GM18907 (cell line): ENCODE results near the gene DHX8.

ENCODE experiments used
- ATAC-seq: cut with Tn5 transposase; IDR thresholded peaks from one replicate; pipeline ENCODE4 v1.9.1; 2021; ENCODE audit warnings: mild to moderate bottlenecking, moderate library complexity; ENCODE audit not compliant: unreplicated experiment

DHX8 gene

GRCh38 chr17:43546319-43547188 lies 62.8 kb downstream of the DHX8 start, which contains the start of gene ETV4:
Gene ETV4, minus strand, starts transcription at chr17:43546340. Its CDS starts 723 bp downstream, at chr17:43545617.
- ATAC-seq, result peak; percentile 60

DNA sequence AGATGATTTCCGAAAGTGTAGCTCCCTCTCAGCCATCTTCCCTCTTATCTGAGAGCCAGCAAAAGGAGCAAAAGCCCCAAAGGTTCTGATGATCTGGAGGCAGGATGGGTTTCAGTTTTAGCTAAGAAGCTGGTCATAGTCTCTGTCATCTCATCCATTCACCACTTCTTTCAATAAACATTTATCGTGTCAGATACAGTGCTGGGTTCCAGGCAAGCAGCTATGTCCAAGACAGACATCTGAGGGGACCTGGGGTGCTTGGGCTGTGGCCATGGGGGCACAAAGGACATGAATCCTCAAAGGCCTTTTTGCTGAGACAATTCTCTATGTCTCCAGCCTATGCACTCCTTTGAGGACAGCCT lies 63.4 kb downstream of the DHX8 start:
- ATAC-seq, result no peak

DNA sequence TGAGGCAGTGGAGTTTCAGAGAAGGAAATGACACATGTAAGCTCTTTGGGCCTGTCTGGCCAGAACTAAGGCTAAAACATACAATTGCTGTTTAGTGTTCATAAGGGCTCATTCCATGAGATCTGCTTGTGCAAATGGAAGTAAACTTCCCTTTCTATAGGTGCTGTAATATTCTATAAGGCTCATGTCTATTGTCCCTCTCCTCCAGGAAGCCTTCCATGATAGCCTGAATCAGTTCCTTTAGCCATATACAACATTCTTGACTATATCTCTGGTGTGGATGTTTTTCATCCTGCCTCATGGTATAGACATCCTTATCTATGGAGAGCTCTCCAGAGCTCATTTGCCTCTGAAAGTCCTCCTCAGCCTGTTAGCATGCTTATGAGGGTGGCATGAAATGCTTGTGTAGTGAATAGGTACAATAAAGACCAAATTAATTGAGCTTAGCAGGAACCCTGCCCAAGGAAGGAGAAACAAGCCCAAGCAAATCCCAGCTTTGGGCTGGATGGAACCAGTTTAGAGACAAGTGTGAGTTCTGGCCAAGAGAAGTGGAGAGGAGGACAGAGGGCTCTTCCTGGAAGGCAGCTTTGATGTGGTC lies 64.0 kb downstream of the DHX8 start:
- ATAC-seq, result no peak

DNA sequence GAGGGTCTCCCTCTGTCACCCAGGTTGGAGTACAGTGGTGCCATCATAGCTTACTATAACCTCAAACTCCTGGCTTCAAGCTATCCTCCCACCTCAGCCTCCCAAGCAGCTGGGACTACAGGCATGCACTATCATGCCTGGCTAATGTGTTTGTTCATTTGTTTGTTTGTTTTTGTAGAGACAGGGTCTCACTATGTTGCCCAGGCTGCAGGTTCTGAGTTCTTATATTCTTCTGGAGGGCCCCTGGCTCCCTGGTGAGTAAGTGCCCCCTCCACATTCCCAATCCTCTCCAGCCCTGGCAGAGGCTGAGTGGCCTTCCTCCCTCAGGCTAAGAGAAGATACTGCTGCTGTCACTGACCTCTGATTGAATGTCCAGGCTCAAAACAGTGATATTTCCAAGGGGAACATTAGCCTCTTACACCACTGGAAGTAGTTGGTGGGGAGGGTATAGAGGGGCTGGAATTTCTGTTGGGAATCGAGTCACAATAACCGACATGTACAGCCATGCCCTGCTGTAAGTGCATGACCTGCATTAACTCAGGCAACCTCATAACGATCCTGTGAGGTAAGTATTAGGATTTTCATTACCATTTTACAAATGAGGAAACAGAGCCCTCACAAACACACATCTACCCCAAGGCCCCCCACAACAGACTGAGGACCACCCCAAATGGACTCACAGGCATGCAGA lies 65.1 kb downstream of the DHX8 start:
- ATAC-seq, result no peak

GRCh38 chr17:43549496-43549895 lies 65.7 kb downstream of the DHX8 start:
- no peak for ATAC-seq

GRCh38 chr17:43550754-43551153 lies 67.0 kb downstream of the DHX8 start:
- no peak for ATAC-seq

DNA sequence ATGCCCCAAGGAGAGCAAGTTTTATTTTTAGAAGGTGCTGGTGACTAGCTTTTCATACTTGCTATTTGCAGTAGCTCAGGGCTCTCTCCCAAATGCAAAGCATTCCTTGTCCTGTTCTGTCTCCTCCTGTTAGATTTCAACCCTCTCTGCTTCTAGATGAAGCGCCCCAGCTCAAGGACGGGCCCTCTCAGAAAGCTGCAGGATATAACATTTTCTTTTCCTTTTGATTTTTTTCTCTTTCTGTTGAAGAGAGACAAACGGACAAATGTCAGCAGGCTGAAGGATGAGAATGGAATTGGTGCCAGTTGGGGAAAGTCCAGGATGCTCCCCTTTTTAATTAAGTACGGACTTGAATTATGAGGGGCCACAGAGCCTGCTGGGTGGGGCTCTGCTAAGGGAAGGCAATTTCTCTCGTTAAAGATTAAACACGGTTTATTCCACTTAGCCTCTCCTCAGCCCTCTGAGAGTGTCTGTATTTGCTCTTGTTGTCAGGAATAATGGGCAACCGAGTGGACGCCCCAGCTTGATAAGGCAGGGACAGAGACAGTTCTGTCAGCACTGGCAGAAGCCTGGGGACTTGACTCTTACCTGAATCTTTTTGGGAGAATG lies 68.6 kb downstream of the DHX8 start:
- no peak for ATAC-seq

- ATAC-seq, result no peak
Measured at GRCh38 chr17:43553573-43553972, 69.8 kb downstream of the DHX8 start.

GRCh38 chr17:43554857-43555256 lies 71.1 kb downstream of the DHX8 start:
- ATAC-seq, result no peak

DNA sequence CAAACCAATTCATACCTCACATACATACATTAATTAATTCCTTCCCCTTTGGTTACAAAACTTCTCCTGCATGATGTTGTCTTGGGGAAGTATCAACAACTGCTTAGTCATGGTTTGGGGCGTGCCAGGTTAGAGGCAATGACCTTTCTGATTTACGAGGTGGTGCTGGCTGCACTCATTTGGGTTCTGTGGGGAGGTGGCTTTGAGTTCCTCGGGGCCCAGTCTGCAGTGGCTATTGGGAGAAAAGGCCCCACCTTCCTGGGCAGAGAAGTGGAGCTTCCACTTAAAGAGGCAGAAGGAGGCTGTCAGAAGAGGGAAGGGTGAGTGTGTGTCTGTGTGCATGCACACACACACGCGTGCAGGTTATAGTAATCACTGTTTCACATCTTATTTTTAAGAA lies 72.5 kb downstream of the DHX8 start:
- no peak for ATAC-seq

- ATAC-seq, result no peak
Measured at GRCh38 chr17:43558805-43559160, 75.0 kb downstream of the DHX8 start.

- ATAC-seq, result no peak
Measured at GRCh38 chr17:43559161-43559816, 75.5 kb downstream of the DHX8 start.

DNA sequence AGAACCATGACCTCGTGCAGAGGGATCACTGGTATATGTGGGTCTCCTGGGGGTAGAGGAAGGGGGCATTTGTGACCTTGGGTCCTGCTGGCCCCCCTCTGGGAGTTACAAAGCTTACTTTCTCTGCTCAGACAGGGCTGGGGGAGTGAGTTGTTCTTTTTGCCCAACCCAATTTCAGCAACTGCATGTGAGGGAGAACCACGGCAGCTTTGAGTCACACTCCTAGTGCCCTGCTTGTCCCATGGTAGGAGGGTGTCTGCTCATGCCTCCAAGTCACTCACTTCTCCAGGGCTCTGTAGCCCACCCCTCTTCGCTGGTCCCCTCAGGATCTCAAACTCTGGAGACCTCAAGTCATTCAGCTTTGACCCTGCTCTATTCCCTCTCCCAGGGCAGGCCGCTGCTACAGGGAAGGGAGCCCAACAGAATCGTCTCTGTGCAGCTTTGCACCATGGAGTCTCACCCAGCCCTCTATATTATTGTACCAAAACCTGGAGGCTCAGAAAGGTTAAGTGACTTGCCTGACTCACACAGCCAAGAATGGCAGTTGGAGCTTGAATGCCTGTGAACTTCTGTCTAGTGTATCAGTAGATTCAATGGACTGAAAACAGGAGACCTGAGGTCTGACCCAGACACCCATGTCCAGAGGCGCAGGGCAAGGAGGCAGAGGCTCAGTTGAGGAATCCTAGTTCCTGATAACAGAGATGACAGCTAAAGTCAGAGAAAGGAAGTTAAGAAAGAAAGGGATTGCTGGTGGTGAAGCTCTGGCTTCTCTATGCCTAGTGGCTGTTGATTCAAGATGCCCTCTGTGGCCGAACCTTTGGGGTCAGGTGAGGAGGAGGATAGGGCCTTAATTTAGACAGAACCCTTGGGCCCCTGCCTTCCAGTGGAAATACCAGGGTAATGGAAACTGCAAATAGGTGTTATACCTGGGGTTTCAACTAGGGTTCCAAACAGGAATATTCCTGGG lies 77.0 kb downstream of the DHX8 start:
- ATAC-seq, result no peak

DNA sequence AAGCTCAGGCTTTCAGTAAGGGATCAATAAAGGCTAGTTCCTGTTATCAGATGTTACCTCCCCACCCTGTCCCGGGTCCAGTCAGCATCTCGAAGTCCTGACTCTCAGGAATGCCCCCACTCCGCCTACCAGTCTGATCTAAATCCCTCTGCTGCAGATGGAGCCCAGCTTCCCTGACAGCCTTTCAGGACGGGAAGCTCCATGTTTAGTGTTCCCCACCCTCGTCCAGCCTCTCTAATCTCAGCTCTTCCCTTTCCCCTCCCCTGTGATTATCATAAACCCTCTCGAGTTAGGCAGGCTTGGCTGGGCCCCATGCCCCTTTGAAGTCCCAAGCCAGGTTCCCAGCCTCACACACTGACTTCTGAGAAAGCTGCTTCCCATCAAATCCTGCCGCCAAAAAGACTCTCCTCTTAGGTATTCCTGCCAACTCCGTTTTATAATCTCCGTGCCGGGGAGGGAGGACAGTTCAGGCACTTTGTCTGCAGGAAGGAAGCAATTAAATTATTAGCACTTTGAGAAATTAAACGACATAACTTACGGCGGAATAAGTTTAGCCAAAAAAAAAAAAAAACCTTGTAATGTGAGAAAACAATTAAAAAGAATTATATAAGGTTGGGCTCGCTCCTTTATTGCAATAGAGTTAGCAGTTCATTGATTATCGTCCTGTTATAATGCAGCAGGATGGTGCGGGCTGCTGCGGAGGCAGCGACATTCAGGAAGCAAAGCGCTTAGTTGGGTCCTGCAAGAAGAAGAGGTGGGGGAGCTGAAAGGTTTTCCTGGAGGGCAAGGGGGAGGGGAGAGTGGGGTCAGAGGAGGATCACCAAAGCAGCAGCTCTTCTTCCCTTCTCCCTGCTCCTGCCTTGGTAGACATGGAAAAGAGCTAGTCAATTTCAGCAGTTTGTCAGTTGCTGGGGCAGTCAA lies 79.2 kb downstream of the DHX8 start:
- ATAC-seq, result no peak

- ATAC-seq, result no peak
Measured at GRCh38 chr17:43563600-43564594, 80.1 kb downstream of the DHX8 start.

- ATAC-seq, result no peak
Measured at GRCh38 chr17:43568506-43569082, 84.8 kb downstream of the DHX8 start.

DNA sequence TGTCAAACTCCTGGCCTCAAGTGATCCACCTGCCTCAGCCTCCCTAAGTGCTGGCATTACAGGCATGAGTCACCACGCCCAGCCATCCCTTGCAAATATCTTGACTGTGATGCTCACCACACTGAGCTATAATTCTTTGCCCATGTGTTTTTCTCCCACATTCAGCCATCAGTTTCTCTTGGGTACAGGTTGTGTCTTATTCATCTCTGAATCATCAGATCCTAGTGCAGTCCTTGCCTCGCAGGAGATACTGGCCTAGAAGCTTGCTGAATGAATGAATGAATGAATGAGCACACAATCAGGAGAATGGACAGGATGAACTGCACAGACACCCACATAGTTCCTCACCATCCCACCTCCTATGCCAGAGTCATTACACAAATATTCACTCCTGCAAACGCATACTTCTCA lies 86.7 kb downstream of the DHX8 start:
- no peak for ATAC-seq
